NCI-H1092 (cell line): ENCODE data around the gene HSPA1A.
"Not testable (repeated sequence)": the region's sequence is repeated elsewhere in the genome, so short reads cannot be mapped to it uniquely, and the experiment has no call there.

Experiments
- DNase-seq: peaks from one replicate; lab custom pipeline; 2025; lab: John Stamatoyannopoulos, UW

Gene HSPA1A

DNA sequence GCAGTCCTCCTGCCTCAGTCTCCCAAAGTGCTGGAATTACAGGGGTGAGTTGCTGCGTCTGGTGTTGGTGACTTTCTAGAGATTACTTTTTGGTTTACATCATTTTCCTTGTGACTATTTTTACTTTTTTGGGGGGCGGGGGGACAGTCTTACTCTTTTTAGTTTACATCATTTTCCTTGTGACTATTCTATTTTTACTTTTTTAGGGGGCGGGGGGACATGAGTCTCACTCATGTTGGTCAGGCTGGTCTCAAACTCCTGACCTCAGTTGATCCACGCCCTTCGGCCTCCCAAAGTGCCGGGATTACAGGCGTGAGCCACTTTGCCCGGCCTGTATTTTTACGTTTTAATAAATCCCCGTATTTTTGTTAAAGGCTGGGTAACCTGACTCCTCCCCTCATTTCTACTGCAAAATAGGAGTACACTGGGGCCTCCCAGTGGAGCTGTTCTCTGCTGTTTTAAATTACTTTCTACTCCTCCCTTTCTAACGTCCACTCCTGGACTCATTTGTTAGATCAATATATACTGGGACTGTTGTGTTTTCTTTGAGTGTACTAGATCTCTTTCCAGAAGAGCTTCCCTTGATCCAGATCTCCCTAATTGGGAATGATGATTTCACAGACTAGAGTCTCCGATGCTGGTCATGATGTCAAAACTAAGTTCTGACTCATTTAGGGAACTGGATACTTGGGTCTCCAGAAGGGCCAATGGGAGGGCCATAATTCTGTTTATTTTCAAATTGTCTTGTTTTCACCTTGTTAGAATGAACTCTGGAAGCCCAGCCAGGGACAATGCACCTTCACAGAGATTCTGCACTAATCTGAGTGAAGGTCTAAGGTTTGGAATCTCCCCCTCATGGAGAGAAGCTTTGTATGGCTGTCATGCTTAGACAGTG lies 21.4 kb downstream of the HSPA1A start:
- DNase-seq: no peak

DNA sequence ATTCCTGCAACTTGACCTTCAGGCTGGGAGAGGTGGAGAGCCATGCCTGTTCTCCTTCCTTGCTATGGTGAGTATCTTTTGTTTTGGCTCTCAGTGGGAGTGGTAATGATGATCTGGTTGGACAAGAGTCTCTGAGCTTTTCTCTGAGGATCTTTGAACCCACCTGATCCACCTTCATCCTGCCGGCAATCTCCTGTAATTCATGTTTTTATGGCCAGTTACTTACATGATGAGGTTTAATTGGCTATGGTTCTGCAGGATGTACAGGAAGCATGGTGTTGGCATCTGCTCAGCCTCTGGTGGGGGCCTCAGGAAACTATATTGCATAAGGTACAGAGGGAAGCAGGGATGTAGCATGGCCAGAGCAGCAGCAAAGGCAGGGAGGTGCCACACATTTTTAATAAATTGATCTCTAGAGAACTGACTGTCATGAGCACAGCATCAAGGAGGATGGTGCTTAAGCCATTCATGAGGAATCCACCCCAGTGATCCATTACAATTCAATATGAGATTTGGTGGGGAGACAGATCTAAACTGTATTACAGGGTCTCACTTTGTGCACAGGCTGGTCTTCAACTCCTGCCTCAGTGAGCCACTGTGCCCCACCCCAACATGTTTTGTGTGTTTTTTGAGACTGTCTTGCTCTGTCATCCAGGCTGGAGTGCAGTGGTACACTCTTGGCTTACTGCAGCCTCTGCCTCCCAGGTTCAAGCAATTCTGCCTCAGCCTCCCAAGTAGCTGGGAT lies 22.2 kb downstream of the HSPA1A start:
- DNase-seq: no peak

DNA sequence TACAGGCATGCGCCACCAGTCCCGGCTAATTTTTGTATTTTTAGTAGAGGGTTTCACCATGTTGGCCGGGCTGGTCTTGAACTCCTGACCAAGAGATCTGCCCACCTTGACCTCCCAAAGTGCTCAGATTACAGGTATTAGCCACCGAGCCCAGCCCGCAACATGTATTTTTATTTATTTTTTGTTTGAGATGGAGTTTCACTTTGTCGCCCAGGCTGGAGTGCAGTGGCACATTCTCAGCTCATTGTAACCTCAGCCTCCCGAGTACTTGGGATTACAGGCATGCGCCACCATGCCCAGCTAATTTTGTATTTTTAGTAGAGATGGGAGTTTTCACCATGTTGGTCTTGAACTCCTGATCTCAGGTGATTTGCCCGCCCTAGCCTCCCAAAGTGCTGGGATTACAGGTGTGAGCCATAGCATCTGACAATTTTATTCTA lies 22.8 kb downstream of the HSPA1A start:
- DNase-seq: not testable (repeated sequence)

DNA sequence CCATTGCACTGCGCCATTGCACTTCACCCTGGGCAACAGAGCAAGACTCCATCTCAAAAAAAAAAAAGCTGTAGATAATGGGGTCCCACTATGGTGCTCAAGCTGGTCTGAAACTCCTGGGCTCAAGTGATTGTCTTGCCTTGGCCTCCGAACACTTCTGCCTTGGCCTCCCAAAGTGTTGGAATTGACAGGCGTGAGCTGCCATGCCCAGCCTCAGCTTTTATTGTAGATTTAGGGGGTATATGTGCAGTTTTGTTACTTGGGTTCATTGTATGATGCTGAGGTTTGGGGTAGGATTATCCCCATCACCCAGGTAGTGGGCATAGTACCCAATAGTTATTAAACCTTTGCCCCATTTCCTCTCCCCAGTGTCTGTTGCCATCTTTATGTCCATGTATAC lies 23.6 kb downstream of the HSPA1A start:
- DNase-seq: no peak

DNA sequence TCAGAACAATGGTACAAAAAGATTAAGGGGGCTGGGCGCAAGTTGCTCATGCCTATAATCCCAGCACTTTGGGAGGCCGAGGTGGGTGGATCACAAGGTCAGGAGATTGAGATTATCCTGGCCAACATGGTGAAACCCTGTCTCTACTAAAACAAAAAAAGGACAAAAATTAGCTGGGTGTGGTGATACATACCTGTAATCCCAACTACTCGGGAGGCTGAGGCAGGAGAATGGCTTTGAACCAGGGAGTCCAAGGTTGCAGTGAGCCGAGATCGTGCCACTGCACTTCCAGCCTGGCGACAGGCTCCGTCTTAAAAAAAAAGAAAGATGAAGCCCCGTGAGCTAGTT lies 24.4 kb downstream of the HSPA1A start:
- DNase-seq: not testable (repeated sequence)

DNA sequence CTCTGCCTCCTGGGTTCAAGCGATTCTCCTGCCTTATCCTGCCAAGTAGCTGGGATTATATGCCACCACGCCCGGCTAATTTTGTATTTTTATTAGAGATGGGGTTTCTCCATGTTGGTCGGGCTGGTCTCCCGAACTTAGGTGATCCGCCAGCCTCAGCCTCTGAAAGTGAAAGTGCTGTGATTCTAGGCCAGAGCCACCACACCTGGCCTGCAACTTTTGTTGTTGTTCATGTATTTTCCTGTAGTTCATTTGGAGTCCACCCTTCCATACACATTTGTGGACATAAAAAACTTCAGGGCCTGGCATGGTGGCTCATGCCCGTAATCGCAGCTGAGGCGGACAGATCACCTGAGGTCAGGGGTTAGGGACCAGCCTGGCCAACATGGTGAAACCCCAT lies 26.7 kb downstream of the HSPA1A start:
- DNase-seq: no peak

DNA sequence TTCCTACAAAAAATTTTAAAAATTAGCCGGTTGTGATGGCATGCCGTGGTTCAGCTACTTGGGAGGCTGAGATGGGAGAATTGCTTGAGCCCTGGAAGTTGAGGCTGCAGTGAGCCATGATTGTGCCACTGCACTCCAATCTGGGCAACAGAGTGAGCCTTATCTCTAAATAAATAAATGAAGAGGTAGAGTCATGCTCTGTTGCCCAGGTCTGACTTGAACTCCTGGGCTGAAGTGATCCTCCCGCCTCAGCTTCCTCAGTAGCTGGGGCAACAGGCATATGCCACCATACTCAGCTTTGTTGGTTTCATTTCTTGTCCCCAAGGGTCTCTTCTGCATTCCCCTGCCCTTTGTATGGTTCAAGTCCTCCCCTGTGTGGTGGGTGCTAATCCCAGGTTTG lies 29.2 kb downstream of the HSPA1A start:
- no peak for DNase-seq

DNA sequence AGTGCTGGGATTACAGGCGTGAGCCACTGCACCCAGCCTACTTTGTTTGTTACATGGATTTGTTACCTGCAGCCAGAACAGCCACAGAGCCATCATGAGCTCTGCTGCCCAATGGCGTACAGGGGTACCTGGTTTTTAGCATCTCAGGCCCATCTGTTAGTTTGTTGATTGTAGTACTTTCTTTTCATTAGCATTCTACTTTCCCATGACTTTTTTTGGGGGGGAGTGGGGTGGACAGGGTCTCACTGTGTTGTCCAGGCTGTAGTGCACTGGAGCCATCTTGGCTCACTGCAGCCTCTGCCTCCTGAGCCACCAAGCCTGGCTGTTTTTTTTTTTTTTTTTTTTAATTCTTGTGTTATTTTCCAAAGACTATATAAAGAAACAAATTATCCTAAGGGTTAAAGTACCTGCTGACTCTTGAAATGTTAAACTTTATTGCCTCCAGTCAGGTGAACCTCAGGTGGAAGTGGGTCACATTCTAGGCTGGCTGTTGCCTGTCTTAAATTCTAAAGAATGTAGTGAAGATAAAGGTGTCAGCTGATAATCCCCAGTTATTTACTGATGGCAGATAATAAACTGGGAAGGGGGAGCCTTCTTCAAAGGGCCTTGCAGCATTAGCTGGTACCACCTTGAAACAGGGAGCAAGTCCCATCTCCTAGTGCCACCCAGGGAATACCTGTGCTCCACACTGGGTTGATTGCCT lies 32.1 kb downstream of the HSPA1A start:
- no peak for DNase-seq

DNA sequence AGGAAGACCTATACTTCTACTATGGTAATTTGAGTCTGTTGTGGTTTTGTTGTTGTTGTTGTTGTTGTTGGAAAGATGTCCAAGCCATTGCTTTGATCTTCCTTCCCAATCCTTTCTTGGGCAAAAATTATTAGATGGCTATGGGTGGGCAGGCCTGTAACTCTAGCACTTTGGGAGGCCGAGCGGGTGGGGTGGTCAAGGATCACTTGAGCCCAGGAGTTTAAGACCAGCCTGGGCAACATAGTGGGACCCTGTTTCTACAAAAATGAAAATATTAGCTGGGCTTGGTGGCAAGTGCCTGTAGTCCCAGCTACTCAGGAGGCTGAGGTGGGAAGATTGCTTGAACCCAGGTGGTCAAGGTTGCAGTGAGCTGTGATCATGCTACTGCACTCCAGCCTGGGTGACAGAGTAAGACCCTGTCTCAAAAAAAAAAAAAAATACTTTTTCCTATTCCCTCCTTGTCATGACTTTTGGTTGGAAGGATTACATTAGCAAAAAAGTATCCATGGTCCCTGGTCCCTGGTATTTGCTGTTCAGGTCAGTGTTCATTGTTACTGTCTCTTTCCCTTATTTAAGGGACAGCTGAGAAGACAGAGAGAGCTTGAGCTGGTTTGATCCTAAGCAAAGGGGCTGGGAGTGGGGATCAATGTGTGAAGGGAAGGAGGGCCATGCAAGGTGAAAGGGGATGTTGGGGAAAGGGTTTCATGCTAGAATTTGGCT lies 35.6 kb downstream of the HSPA1A start:
- DNase-seq: no peak

DNA sequence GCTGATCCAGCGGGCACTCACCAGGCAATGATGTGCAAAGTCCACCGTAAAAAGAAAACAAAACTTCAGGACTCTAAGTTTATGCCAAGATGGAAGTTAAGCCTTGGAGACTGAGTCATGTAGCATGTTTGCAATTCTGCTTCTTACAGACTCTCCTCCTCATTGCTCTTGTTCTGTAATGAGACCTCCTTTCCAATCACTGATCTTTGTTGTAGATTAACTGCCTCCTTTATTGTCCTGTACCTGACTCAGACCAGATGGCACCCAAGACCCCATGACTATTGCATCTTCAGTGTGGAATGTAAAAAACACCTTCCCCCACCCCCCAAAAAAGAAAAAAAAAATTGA lies 36.1 kb downstream of the HSPA1A start:
- no peak for DNase-seq

DNA sequence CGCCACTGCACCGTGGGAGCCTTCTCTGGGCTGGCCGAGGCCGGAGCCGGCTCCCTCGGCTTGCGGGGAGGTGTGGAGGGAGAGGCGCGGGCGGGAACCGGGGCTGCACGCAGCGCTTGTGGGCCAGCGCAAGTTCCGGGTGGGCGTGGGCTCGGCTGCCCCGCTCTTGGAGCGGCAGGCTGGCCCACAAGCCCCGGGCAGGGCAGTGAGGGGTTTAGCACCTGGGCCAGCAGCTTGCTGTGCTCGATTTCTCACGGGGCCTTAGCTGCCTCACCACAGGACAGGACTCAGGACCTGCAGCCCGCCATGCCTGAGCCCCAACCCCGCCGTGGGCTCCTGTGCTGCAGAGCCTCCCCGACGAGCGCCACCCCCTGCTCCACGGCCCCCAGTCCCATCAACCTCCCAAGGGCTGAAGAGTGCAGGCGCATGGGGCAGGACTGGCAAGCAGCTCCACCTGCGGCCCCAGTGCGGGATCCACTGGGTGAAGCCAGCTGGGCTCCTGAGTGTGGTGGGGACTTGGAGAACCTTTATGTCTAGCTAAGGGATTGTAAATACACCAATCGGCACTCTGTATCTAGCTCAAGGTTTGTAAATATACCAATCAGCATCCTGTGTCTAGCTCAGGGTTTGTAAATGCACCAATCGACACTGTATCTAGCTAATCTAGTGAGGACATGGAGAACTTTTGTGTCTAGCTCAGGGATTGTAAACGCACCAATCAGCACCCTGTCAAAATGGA lies 36.8 kb downstream of the HSPA1A start:
- not testable (repeated sequence) for DNase-seq

DNA sequence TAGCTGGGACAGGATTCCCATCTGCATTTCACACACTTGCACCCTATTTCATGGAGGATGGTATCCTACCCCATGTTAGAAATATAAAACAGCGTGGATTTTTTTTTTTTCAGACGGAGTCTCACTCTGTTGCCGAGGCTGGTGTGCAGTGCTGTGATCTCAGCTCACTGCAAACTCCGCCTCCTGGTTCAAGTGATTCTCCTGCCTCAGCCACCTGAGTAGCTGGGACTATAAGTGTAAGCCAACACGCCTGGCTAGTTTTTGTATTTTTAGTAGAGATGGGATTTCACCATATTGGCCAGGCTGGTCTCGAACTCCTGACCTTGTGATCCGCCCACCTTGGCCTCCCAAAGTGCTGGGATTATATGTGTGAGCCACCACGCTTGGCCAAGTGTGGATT lies 42.4 kb downstream of the HSPA1A start:
- DNase-seq: not testable (repeated sequence)

DNA sequence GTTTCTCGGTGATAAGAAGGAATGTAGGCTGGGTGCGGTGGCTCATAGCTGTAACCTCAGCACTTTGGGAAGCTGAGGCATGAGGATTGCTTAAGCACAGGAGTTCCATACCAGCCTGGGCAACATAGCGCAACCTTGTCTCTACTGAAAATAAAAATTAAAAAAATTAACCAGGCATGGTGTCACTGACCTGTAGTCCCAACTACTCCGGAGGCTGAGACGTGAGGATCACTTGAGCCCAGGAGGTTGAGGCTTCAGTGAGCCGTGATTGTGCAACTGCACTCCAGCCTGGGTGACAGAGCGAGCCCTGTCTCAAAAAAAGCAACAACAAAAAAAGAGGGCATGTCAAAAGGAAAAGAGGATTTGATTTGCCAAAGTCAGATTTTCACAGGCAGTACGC lies 43.4 kb downstream of the HSPA1A start:
- no peak for DNase-seq

DNA sequence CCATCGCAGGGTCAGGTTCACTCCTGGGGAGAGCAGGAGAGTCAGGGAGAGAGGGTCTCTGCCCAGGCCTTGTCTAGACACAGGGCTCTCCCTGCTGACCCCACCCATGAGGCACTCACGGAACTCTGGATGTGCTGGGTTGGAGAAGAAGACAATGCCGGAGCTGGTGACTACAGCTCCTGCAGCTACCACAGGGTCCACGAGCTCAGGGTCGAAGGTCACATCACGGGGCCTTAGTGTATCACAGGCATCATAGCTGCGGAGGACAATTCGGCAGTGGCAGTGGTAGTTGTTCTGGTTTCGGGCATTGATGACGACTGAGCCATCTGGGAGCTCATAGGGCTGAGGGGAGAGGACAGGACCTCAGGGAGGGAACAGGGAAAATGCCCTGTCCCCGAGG lies 44.6 kb downstream of the HSPA1A start:
- DNase-seq: no peak

DNA sequence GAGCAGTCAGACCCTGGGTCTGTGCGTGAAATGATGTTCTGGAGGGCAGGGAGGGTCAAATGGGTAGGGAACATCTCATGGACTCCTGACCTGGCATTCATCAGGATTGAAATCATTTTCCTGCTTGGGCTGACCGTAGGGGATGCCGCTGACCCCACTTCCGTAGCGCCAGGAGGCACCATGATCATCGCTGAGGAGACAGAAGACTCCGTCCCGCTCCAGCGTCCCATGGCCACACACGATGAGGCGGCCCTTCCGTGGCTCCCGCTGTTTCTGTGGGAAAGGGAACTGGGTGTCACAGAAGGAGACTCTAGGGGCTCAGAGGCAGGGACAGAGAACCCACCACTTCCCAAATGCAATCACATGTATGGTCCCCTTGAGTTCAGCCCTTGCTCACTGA lies 45.0 kb downstream of the HSPA1A start:
- DNase-seq: no peak

DNA sequence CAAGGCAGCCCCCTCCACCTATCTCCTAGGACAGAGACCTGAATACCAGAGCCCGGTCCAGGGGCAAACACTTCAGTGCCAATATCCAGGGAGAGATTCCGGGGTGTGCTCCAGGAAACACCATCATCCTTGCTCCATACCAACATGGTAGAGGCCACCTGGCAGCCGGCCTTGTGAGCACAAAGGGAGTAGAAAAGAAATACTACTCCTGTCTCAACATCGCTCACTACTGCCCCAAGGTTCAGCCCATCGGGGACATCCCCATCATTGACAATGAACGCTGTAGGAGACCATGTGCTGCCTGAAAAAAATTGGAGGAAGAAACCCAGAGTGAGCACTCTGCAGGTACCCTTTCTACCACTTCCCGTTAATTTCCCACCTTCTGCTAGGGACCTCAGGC lies 45.8 kb downstream of the HSPA1A start:
- no peak for DNase-seq

DNA sequence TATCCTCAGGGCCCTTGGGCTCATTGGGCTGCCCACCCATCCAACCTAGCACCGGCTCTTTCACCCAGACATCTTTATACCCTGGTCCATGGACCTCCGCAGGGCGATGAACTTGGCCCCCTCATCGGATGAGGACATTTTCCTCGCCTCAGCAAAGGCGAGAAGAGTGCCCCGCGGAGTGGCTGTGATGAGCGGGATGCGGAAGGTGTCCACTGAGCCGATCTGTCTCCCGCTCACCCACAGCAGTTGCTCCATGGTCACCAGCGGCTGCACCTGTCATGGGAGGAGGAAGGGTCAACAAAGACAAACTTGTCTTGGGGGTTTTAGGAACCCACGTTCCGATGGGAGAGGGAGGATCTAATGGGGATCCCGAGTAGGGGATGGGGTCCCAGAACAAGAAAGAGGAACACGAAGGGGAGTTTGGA lies 46.6 kb downstream of the HSPA1A start:
- DNase-seq: no peak

DNA sequence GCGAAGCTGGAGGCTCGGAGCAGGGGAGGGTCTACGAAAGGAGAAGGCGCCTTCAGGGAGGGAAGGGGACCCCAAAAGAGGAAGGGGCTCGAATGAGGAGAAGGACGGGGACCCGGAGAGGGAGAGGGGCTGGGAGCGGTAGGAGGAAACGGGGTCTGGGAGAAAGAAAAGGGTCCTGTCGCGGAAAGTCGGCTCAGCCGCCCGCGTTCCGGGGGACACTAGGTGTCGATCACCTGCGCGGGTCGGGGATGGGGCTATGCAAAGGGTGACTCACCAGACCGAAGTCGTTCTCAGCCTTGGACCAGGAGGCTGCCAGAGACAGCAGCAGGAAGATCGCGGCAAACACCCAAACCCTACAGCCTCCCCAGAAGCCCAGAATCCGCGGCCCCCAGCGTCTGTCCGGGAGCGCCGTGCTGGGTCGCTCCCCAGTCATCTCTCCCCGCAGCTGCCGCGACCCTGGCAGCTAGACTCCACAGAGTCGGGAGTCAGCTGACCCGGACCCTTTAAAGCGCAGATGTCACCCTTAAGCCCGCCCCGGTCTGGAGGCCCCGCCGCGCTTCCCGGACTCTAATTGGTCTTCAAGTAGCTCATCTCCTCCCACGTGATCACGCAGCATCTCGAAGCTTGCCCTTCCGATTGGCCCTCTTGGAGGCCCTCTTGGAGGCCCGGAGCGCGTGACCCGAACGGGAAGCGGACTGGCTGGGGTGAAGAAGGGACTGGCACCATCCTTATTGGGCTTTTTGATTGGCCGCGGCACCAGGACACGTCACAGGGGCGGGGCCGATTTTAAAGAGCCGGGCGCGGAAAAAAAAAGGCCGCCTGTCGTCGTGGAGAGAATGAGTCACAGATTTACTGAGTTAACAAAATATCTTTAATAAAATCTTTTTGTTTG lies 47.2 kb downstream of the HSPA1A start, which contains the start of gene NEU1:
NEU1 (minus strand) TSS at position 478 of the 892 bp plus-strand sequence; CDS start at position 433, 45 bp downstream.
- peak; percentile 98 for DNase-seq

DNA sequence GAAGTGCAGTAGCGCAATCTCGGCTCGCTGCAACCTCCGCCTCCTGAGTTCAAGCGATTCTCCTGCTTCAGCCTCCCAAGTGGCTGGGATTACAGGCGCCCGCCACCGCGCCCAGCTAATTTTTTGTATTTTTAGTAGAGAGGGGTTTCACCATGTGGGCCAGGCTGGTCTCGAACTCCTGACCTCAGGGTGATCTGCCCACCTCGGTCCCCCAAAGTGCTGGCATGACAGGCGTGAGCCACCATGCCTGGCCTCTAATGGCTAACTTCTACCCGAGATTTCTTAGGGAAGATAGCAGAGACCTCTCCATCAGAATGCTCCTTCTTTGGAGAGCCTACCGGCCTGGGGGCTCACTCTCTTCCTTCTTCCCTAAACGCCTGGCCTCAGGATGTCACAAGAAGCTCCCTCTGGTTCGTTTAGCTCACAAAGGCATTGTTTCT lies 48.8 kb downstream of the HSPA1A start:
- not testable (repeated sequence) for DNase-seq

DNA sequence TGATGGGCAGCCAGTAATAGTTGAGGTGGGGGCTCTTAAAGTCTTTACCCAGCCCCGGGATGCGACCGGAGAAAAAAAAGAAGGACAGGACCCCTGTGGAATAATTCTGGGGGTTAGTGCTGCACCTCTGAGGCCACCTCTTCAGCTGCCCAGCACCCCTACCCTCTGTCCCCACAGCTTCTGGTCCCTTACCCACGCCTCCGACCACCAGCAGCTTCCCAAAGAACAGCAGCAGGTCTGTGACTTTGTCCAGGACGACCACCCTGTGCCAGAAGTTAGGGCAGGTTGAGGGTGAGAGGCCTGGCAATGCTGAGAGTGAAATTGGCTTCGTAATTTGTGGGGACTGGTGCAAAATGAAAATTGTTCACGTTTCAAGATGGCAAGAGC lies 49.5 kb downstream of the HSPA1A start:
- no peak for DNase-seq
